H9 (cell line): ENCODE data around the gene RAB27B. TPM values are rescaled to one million over a fixed set of nuclear protein-coding genes. Genes with fewer than 3 reads are reported as not detected.

Source experiments
- DNase-seq: peaks from one replicate; pipeline ENCODE4 v3.0.0-alpha.2; 2017
- H2AFZ ChIP-seq: one replicate; pipeline ENCODE4 v1.6.1; 2013; ENCODE audit warnings: mild to moderate bottlenecking, low read length, control low read depth, moderate library complexity
- H2AK5ac ChIP-seq: 2 replicates; pipeline ENCODE4 v1.6.1; 2013; ENCODE audit warnings: low read length, control low read depth, mixed read lengths; ENCODE audit not compliant: insufficient read length
- H2BK120ac ChIP-seq: one replicate; pipeline ENCODE4 v1.6.1; 2013; ENCODE audit warnings: low read depth, mild to moderate bottlenecking, low read length, control low read depth, inconsistent platforms; ENCODE audit not compliant: poor library complexity, severe bottlenecking
- H2BK12ac ChIP-seq: 2 replicates; pipeline ENCODE4 v1.6.1; 2013; ENCODE audit warnings: low read length, control low read depth, mixed read lengths, low read depth; ENCODE audit not compliant: insufficient read length
- H2BK15ac ChIP-seq: 2 replicates; pipeline ENCODE4 v1.6.1; 2013; ENCODE audit warnings: low read depth, low read length, control low read depth
- H2BK20ac ChIP-seq: one replicate; pipeline ENCODE4 v1.6.1; 2013; ENCODE audit warnings: low read depth, mild to moderate bottlenecking, low read length, control low read depth, inconsistent platforms; ENCODE audit not compliant: poor library complexity, severe bottlenecking
- H2BK5ac ChIP-seq: 2 replicates; pipeline ENCODE4 v1.6.1; 2013; ENCODE audit warnings: low read length, control low read depth, mixed read lengths; ENCODE audit not compliant: insufficient read length
- H3K14ac ChIP-seq: 2 replicates; pipeline ENCODE4 v1.6.1; 2013; ENCODE audit warnings: low read length, control low read depth; ENCODE audit not compliant: insufficient read depth
- H3K18ac ChIP-seq: 2 replicates; pipeline ENCODE4 v1.6.1; 2013; ENCODE audit warnings: low read depth, mild to moderate bottlenecking, mixed read lengths, low read length, control low read depth; ENCODE audit not compliant: insufficient read length
- H3K23ac ChIP-seq: 2 replicates; pipeline ENCODE4 v1.6.1; 2013; ENCODE audit warnings: low read length, control low read depth, mixed read lengths, low read depth; ENCODE audit not compliant: insufficient read length
- H3K23me2 ChIP-seq: 2 replicates; pipeline ENCODE4 v1.6.1; 2013; ENCODE audit warnings: low read depth, mild to moderate bottlenecking, mixed read lengths, low read length, control low read depth; ENCODE audit not compliant: insufficient read length, poor library complexity, severe bottlenecking
- H3K27ac ChIP-seq: 2 replicates; pipeline ENCODE4 v1.5.1; 2013; ENCODE audit warnings: low read length, control low read depth, mixed read lengths, low read depth; ENCODE audit not compliant: insufficient read length
- H3K27me3 ChIP-seq: 2 replicates; pipeline ENCODE4 v1.6.1; 2013; ENCODE audit warnings: low read length, control low read depth, inconsistent platforms; ENCODE audit not compliant: insufficient read depth
- H3K4ac ChIP-seq: 2 replicates; pipeline ENCODE4 v1.6.1; 2013; ENCODE audit warnings: low read depth, mild to moderate bottlenecking, control low read depth, inconsistent platforms, low read length, moderate library complexity
- H3K4me1 ChIP-seq: 2 replicates; pipeline ENCODE4 v1.6.1; 2013; ENCODE audit warnings: low read length, control low read depth, inconsistent platforms; ENCODE audit not compliant: insufficient read depth
- H3K4me2 ChIP-seq: 2 replicates; pipeline ENCODE4 v1.6.1; 2013; ENCODE audit warnings: low read length, control low read depth, mixed read lengths; ENCODE audit not compliant: insufficient read length, insufficient read depth
- H3K56ac ChIP-seq: 2 replicates; pipeline ENCODE4 v1.6.1; 2013; ENCODE audit warnings: low read depth, mild to moderate bottlenecking, mixed read lengths, low read length, control low read depth; ENCODE audit not compliant: insufficient read length
- H3K79me1 ChIP-seq: 2 replicates; pipeline ENCODE4 v1.6.1; 2013; ENCODE audit warnings: low read depth, mild to moderate bottlenecking, moderate library complexity, low read length, control low read depth, inconsistent platforms; ENCODE audit not compliant: insufficient read depth, poor library complexity, severe bottlenecking
- H3K79me2 ChIP-seq: 2 replicates; pipeline ENCODE4 v1.6.1; 2013; ENCODE audit warnings: low read length, control low read depth, inconsistent platforms; ENCODE audit not compliant: insufficient read depth
- H3K9ac ChIP-seq: 2 replicates; pipeline ENCODE4 v1.6.1; 2013; ENCODE audit warnings: low read length, control low read depth, mixed read lengths; ENCODE audit not compliant: insufficient read length; ENCODE audit errors: extremely low read depth
- H3K9me3 ChIP-seq: one replicate; pipeline ENCODE4 v1.6.1; 2013; ENCODE audit warnings: low read depth, low read length, inconsistent platforms; ENCODE audit not compliant: control insufficient read depth
- H3T11ph ChIP-seq: one replicate; pipeline ENCODE4 v1.6.1; 2013; ENCODE audit warnings: mild to moderate bottlenecking, low read length, control low read depth, inconsistent platforms
- H4K20me1 ChIP-seq: one replicate; pipeline ENCODE4 v1.6.1; 2013; ENCODE audit not compliant: control insufficient read depth, insufficient read length, insufficient read depth
- H4K5ac ChIP-seq: 2 replicates; pipeline ENCODE4 v1.6.1; 2013; ENCODE audit warnings: low read depth, mild to moderate bottlenecking, mixed read lengths, low read length, control low read depth; ENCODE audit not compliant: insufficient read length
- H4K8ac ChIP-seq: replicated peaks from 2 replicates; pipeline ENCODE4 v1.6.1; 2013; ENCODE audit warnings: low read length, control low read depth, mixed read lengths, low read depth; ENCODE audit not compliant: insufficient read length
- H4K91ac ChIP-seq: 2 replicates; pipeline ENCODE4 v1.6.1; 2013; ENCODE audit warnings: low read depth, mild to moderate bottlenecking, moderate library complexity, mixed read lengths, low read length, control low read depth; ENCODE audit not compliant: insufficient read length
- H3K27ac Mint-ChIP-seq, 3 experiments: 2 replicates in 2 of 3; 3 replicates in 1 of 3; pipeline ENCODE4 v1.8.0; 2020 to 2021; ENCODE audit warnings: mixed read lengths in 3 of 3, mild to moderate bottlenecking in 1 of 3, moderate library complexity in 1 of 3
- H3K27me3 Mint-ChIP-seq: 2 replicates; pipeline ENCODE4 v1.8.0; 2021; ENCODE audit warnings: low read depth, mild to moderate bottlenecking, moderate library complexity, mixed read lengths
- H3K36me3 Mint-ChIP-seq, 3 experiments: 2 replicates in 2 of 3; 3 replicates in 1 of 3; pipeline ENCODE4 v1.8.0; 2020 to 2021; ENCODE audit warnings: low read depth in 3 of 3, mixed read lengths in 3 of 3; ENCODE audit not compliant: insufficient read depth in 1 of 3
- H3K4me1 Mint-ChIP-seq, 2 experiments: 2 replicates each; pipeline ENCODE4 v1.8.0; 2020; ENCODE audit warnings: mixed read lengths in 2 of 2
- H3K4me3 Mint-ChIP-seq, 2 experiments: 2 replicates in 1 of 2; 3 replicates in 1 of 2; pipeline ENCODE4 v1.8.0; 2020 to 2021; ENCODE audit warnings: mild to moderate bottlenecking in 2 of 2, mixed read lengths in 2 of 2, moderate library complexity in 1 of 2
- H3K9me3 Mint-ChIP-seq, 2 experiments: 2 replicates in 1 of 2; 3 replicates in 1 of 2; pipeline ENCODE4 v1.8.0; 2020; ENCODE audit warnings: mild to moderate bottlenecking in 2 of 2, mixed read lengths in 2 of 2, moderate library complexity in 1 of 2
- WGBS: extraction: QIAGEN DNeasy Blood & Tissue Kit; methylation state at CpG from one replicate; pipeline ENCODE4 v1.1.7; 2013; ENCODE audit warnings: missing lambda C conversion rate, low lambda C conversion rate, mixed read lengths; ENCODE audit not compliant: insufficient read length; ENCODE audit errors: extremely low coverage; 5-methylcytosine and 5-hydroxymethylcytosine counted together
- total RNA-seq: library from RNA; stranded (reverse); gene quantifications from 2 replicates; pipeline ENCODE4 v1.2.1, GENCODE V29; 2021
- TF ChIP-seq, protein P1 (sequence below): fragments of 200-600 bp; sonication (generic); conservative IDR thresholded peaks from 3 replicates; pipeline ENCODE4 v1.8.0; 2021; ENCODE audit warnings: antibody characterized with exemption, mild to moderate bottlenecking

RAB27B gene
- total RNA-seq, 1 experiment from 2014 or later: 0.15 TPM

- no peak overlapping the region for H3K27ac Mint-ChIP-seq
- H3K27me3 Mint-ChIP-seq: no peaks in the 10 kb centered on the region
- H4K5ac ChIP-seq: no peak overlapping the region
- H2AFZ ChIP-seq: no peak overlapping the region
- no peak overlapping the region for H3K23ac ChIP-seq
- H3K9me3 Mint-ChIP-seq: no peaks in the 10 kb centered on the region
- no peak overlapping the region for H2AK5ac ChIP-seq
- H4K20me1 ChIP-seq: no peaks in the 10 kb centered on the region
- TF ChIP-seq, protein P1, sequence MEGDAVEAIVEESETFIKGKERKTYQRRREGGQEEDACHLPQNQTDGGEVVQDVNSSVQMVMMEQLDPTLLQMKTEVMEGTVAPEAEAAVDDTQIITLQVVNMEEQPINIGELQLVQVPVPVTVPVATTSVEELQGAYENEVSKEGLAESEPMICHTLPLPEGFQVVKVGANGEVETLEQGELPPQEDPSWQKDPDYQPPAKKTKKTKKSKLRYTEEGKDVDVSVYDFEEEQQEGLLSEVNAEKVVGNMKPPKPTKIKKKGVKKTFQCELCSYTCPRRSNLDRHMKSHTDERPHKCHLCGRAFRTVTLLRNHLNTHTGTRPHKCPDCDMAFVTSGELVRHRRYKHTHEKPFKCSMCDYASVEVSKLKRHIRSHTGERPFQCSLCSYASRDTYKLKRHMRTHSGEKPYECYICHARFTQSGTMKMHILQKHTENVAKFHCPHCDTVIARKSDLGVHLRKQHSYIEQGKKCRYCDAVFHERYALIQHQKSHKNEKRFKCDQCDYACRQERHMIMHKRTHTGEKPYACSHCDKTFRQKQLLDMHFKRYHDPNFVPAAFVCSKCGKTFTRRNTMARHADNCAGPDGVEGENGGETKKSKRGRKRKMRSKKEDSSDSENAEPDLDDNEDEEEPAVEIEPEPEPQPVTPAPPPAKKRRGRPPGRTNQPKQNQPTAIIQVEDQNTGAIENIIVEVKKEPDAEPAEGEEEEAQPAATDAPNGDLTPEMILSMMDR: no peak
- H3K4me2 ChIP-seq: no peak overlapping the region
- no peak overlapping the region for H3K9ac ChIP-seq
- H2BK12ac ChIP-seq: no peak overlapping the region
- no peaks in the 10 kb centered on the region for H3K36me3 Mint-ChIP-seq
- no peak overlapping the region for H3K27ac ChIP-seq
- no peaks in the 10 kb centered on the region for H3K4me1 ChIP-seq
- H3K27me3 ChIP-seq: no peaks in the 10 kb centered on the region
- no peak overlapping the region for H2BK20ac ChIP-seq
- no peak overlapping the region for H4K91ac ChIP-seq
- no peak for DNase-seq
- H3K79me2 ChIP-seq: no peaks in the 10 kb centered on the region
- no peak overlapping the region for H3K4ac ChIP-seq
- no peak overlapping the region for H2BK120ac ChIP-seq
- H3K56ac ChIP-seq: no peak overlapping the region
- H4K8ac ChIP-seq: no peak overlapping the region
- WGBS: no CpG with 5 or more reads among the region's 7 CpGs
- H2BK15ac ChIP-seq: no peak overlapping the region
- no peak overlapping the region for H3T11ph ChIP-seq
- no peaks in the 10 kb centered on the region for H3K9me3 ChIP-seq
- no peaks in the 10 kb centered on the region for H3K4me1 Mint-ChIP-seq
- no peak overlapping the region for H3K14ac ChIP-seq
- H3K79me1 ChIP-seq: no peaks in the 10 kb centered on the region
- no peak overlapping the region for H2BK5ac ChIP-seq
- no peaks in the 10 kb centered on the region for H3K23me2 ChIP-seq
- H3K4me3 Mint-ChIP-seq: no peak overlapping the region
- no peak overlapping the region for H3K18ac ChIP-seq
Observed at GRCh38 chr18:54939361-54939917, 111.2 kb downstream of the RAB27B start.
